CD4-positive, alpha-beta T cell (primary cell): ENCODE data around the gene PLOD3. TPM values are rescaled to one million over a fixed set of nuclear protein-coding genes. Genes with fewer than 3 reads are reported as not detected.

ENCODE experiments used
- ATAC-seq: fragments of 200-7000 bp; cut with Tn5 transposase; one replicate; pipeline ENCODE4 v1.10.0; 2022; ENCODE audit warnings: mild to moderate bottlenecking; ENCODE audit not compliant: poor library complexity
- CTCF ChIA-PET: fragments of 350-600 bp; sonication (Branson Sonifier 250); formaldehyde crosslinking; loops from one replicate; lab custom pipeline; 2021; ENCODE audit warnings: antibody characterized with exemption, inconsistent platforms; lab: Charles Lee
- POLR2A ChIA-PET: fragments of 350-600 bp; sonication (Branson Sonifier 250); formaldehyde crosslinking; loops from one replicate; lab custom pipeline; 2021; ENCODE audit warnings: antibody characterized with exemption, inconsistent platforms; lab: Charles Lee
- DNase-seq, 14 experiments: peaks; one replicate each; pipeline ENCODE4 v3.0.0-alpha.2; 2013 to 2020; ENCODE audit warnings: mixed read lengths in 2 of 14
- H3K27ac ChIP-seq, 2 donors: one replicate each; pipeline versions ENCODE4 v1.5.1 to v1.7.0; 2013; ENCODE audit warnings: low read length in 2 of 2, low read depth in 1 of 2, mild to moderate bottlenecking in 1 of 2
- H3K27me3 ChIP-seq, 2 experiments: 1 replicate in 1 of 2; 2 replicates in 1 of 2; pipeline versions ENCODE4 v1.6.1 to v1.7.0; 2013; ENCODE audit warnings: low read length in 2 of 2, control low read depth in 1 of 2, mild to moderate bottlenecking in 1 of 2, moderate library complexity in 1 of 2; ENCODE audit not compliant: insufficient read depth in 2 of 2, control insufficient read depth in 1 of 2
- H3K36me3 ChIP-seq: one replicate; pipeline ENCODE4 v1.6.1; 2013; ENCODE audit warnings: low read length, control low read depth; ENCODE audit not compliant: insufficient read depth
- H3K4me1 ChIP-seq: one replicate; pipeline ENCODE4 v1.6.1; 2013; ENCODE audit warnings: low read length, control low read depth; ENCODE audit not compliant: insufficient read depth
- H3K4me3 ChIP-seq: one replicate; pipeline ENCODE4 v1.5.1; 2013; ENCODE audit warnings: mild to moderate bottlenecking, low read length, moderate library complexity
- H3K9me3 ChIP-seq, 2 experiments: 1 replicate in 1 of 2; 2 replicates in 1 of 2; pipeline versions ENCODE4 v1.6.1 to v1.7.0; 2013; ENCODE audit warnings: low read length in 2 of 2, mild to moderate bottlenecking in 2 of 2, control low read depth in 1 of 2, moderate library complexity in 1 of 2; ENCODE audit not compliant: control insufficient read depth in 1 of 2, insufficient read depth in 1 of 2
- H3K27ac Mint-ChIP-seq: one replicate; pipeline ENCODE4 v1.8.0; 2020; ENCODE audit warnings: mixed read lengths
- H3K27me3 Mint-ChIP-seq: one replicate; pipeline ENCODE4 v1.8.0; 2021; ENCODE audit warnings: mixed read lengths
- H3K36me3 Mint-ChIP-seq: one replicate; pipeline ENCODE4 v1.8.0; 2021; ENCODE audit warnings: low read depth, mixed read lengths
- H3K4me1 Mint-ChIP-seq: one replicate; pipeline ENCODE4 v1.8.0; 2021; ENCODE audit warnings: low read depth, mixed read lengths
- H3K4me3 Mint-ChIP-seq: one replicate; pipeline ENCODE4 v1.8.0; 2020; ENCODE audit warnings: mild to moderate bottlenecking, mixed read lengths
- H3K9me3 Mint-ChIP-seq: one replicate; pipeline ENCODE4 v1.8.0; 2020; ENCODE audit warnings: mixed read lengths
- CTCF ChIP-seq: fragments of 200-600 bp; IDR thresholded peaks from one replicate; pipeline ENCODE4 v1.8.0; 2022; ENCODE audit warnings: antibody characterized with exemption, mild to moderate bottlenecking
- intact Hi-C, 2 experiments: fragments of 100-400 bp; cut with DNase I in 1 of 2; cut with micrococcal nuclease in 1 of 2; formaldehyde crosslinking; loops; one replicate each; pipeline versions ENCODE4 v1.15.1 to v1.9.0; 2023 to 2025; cut with DNase I, micrococcal nuclease
- total RNA-seq, 174 experiments: library from RNA in 2 of 174; stranded (reverse) in 2 of 174; gene quantifications; one replicate each; pipeline ENCODE4 v1.2.3 and lab custom pipeline; 2021 to 2026

The PLOD3 gene
- total RNA-seq, 2 experiments from 2014 or later, result 13.8 to 15.9 TPM

- Mint-ChIP-seq H3K27me3 (peaks cover 43% of the 10 kb centered on the region), H3K9me3 (no peaks in the 10 kb centered on the region), H3K4me3 (no peak overlapping the region), H3K36me3 (peaks cover 45% of the 10 kb centered on the region), H3K27ac (no peak overlapping the region), H3K4me1 (peaks cover 14% of the 10 kb centered on the region)
- Histone ChIP-seq H3K27ac (no peak overlapping the region), H3K4me1 (peaks cover 34% of the 10 kb centered on the region), H3K4me3 (no peak overlapping the region), H3K36me3 (peaks cover 24% of the 10 kb centered on the region), H3K9me3 (peaks cover 0 to 24% of the 10 kb centered on the region in 2 experiments), H3K27me3 (peaks cover 36 to 41% of the 10 kb centered on the region in 2 experiments)
- DNase-seq (no peak), ATAC-seq (no peak)
- CTCF ChIA-PET, result no interaction called here
- POLR2A ChIA-PET, result interaction anchor here (0.6 kb wide), 1 partner anchor 31 kb away, joined by 3 read pairs; no protein-coding TSS in a partner anchor
- TF ChIP-seq CTCF, result no peak
- intact Hi-C loops, result loop anchor here in 1 of 2 experiments (5.0 kb wide), 1 partner anchor 454 kb away; the partner anchor contains the start of gene POP7
Measured at GRCh38 chr7:101160910-101161309, 56.5 kb downstream of the PLOD3 start.

DNA sequence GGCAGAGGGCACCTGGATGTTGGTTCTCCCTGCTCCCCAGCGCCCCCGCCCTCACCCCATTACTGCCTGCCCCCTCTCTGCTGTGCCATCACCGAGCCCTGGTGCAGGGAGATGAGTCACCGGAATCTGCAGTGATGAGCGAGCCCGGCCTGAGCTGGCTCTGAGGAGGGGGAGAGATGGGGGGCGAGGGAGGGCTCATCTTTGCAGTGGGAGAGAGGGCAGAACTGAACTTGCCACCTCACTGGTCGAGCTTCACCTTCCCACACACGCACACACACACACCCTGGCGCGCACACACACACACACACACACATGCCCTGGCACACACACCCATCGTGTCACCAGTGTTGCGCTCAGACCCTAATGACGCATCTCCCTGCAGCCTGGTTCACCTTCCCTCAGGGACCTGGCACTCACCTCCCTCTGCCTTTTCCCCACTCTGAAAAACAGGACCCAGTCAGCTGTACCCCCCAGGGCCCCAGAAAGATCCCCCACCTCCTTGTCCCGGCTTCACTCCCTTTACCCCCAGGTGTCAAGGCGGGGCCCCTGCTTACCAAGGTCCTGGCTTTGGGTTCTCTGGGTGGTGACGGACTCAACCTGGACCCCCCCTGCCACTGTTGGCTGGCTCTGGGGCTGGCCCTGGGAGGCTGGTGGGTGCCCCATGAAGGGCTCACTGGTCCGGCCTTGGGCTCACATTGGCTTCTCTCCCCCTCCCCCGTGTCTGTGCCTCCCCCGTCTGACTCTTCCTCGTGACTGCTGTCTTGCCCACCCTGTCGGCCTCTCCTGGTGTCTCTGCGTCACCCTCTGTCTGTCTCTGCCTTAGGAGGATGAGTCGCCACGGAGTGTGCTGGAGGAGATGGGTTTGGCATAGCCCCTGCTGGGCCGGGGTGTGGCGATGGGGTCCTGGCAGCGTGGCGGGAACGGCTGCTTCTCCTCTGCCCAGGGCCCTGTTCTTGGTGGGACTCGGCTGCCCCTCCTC is 57.4 kb downstream of the PLOD3 start:
- intact Hi-C loops, result loop anchor here in 1 of 2 experiments (5.0 kb wide), 1 partner anchor 453 kb away; the partner anchor contains the start of gene POP7

More for the DNA sequence above, 57.4 kb downstream of the PLOD3 start:
- peaks cover 31 to 34% of the 10 kb centered on the region in 2 experiments for H3K27me3 ChIP-seq
- Mint-ChIP-seq H3K27ac (no peak overlapping the region), H3K4me1 (peaks cover 13% of the 10 kb centered on the region), H3K4me3 (no peak overlapping the region), H3K36me3 (peaks cover 45% of the 10 kb centered on the region), H3K27me3 (peaks cover 33% of the 10 kb centered on the region), H3K9me3 (no peaks in the 10 kb centered on the region)
- TF ChIP-seq CTCF, result no peak
- peaks cover 24% of the 10 kb centered on the region for H3K36me3 ChIP-seq
- ATAC-seq, result no peak
- ChIA-PET POLR2A (no interaction called here), CTCF (no interaction called here)
- H3K9me3 ChIP-seq, result peaks cover 0 to 16% of the 10 kb centered on the region in 2 experiments
- H3K27ac ChIP-seq, result no peak overlapping the region
- H3K4me3 ChIP-seq, result no peak overlapping the region
- no peak for DNase-seq
- H3K4me1 ChIP-seq, result peaks cover 34% of the 10 kb centered on the region
